Measurements from ENCODE around the gene RNF150. TPM values are rescaled to one million over a fixed set of nuclear protein-coding genes. Genes with fewer than 3 reads are reported as not detected.

Gene RNF150
- total RNA-seq, 1 experiment from 2014 or later, result 1.1 TPM

DNA sequence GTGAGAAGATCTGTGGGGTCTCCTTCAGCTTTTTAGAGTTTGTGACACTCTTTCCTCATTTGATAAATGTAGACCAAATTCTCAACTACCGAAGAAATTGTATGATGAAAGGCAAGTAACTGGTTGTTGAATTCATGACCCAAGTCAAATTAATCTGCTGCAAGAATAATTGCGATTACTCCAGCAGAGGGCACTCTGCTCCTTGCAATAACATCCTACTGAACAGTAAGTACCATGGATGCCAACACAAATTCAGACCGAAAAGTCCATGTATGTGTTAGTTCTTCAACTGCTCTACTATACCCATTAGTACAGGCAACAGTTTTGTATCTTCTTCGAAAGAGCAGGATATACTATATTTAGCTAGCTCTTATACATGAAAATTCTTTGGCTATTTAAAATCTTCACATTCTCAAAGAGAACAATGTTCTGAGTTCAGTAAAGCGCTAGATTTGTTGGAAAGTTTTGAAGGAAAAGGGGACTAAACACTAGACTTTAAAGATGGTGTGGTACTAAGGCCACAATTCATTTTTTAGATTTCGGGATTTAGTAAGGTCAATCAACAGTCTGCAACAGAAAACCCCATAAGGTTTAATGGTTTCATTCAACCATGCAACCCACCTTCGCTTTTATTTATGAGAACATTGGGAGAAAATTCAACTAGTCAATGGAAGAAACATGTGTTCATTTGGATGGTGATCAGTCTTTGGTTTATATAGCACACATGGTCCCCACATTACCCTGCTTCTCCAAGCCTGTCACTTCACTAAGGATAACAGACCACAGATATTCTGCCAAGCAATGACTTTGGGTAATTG lies 271.7 kb downstream of the RNF150 start:
- Histone ChIP-seq H3K36me3 (replicated peaks; ENCODE audit: control insufficient read depth, insufficient read depth, low read length) (no peaks in the 10 kb centered on the region), H3K4me3 (ENCODE audit: insufficient read depth, low read depth, low read length) (no peak overlapping the region), H3K27me3 (ENCODE audit: control insufficient read depth, insufficient read depth, low read length) (no peaks in the 10 kb centered on the region; the same call in 1 of the 2 replicates)
- peak; percentile 33 for DNase-seq

DNA sequence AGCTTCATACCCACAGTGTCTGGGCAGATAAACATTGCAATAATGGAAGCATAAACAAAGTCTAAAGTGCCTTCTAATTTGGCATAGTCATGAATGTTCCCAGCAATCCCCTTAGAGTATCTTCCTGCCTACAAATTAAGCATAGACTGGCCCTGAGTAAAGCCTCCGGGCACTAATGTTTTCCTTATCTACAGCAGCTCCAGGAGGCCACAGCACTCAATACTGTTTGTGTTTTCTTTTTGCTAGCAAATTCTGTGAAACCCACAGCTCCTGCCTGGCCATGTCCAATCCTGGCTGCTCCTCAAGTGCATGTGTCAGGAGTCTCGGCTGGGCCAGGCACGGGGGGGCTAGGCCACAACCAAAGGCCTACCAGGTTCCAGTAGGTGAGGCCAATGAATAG lies 274.4 kb downstream of the RNF150 start:
- Histone ChIP-seq H3K27me3 (ENCODE audit: control insufficient read depth, insufficient read depth, low read length) (no peaks in the 10 kb centered on the region; the same call in 1 of the 2 replicates), H3K4me3 (ENCODE audit: insufficient read depth, low read depth, low read length) (no peak overlapping the region), H3K36me3 (replicated peaks; ENCODE audit: control insufficient read depth, insufficient read depth, low read length) (no peaks in the 10 kb centered on the region)
- DNase-seq, result no peak

DNA sequence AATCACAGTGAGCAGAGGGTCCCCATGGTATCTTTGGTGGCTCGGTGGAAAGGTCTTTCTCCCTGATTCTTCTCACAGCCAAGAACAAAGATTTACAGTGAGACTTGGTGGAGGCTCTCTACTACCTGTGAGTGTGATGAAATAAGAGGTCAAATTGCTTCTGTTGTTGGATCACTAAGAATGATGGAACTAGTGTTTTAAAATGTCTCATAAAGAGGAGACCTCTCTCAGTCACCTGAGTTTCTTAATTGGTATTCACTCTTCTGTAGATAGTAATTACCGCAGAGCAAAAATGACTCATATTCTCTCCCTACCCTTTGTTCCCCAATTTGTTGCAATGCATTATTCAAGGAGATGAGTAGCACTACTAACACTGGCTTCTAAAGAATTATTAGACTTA lies 276.2 kb downstream of the RNF150 start:
- H3K27me3 ChIP-seq (ENCODE audit: control insufficient read depth, insufficient read depth, low read length), result no peaks in the 10 kb centered on the region; the same call in 1 of the 2 replicates
- H3K36me3 ChIP-seq (replicated peaks; ENCODE audit: control insufficient read depth, insufficient read depth, low read length), result no peaks in the 10 kb centered on the region
- H3K4me3 ChIP-seq (ENCODE audit: insufficient read depth, low read depth, low read length), result no peak overlapping the region
- DNase-seq, result no peak

DNA sequence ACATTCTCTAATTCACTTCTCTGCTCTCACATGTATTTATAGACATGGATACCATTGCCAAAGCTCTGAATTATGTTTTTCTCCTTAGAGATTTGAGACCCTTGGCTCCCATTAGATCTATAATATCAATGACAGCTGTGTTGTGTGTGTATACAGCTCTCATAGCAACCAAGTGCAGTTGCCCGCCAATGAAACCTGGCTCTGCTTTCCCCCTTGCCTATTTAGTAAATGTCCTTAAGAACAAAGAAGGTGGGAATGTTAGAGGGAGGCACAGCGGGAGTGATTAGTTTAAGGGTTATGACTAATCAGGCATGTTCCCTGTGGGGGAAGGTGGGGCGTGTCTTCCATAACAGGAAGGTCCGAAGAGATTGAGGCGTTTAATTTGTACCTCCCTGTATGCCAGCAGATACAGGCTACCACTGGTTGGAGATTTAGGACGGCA lies 276.6 kb downstream of the RNF150 start:
- peak; percentile 2 for DNase-seq
- H3K4me3 ChIP-seq (ENCODE audit: insufficient read depth, low read depth, low read length), result no peak overlapping the region

DNA sequence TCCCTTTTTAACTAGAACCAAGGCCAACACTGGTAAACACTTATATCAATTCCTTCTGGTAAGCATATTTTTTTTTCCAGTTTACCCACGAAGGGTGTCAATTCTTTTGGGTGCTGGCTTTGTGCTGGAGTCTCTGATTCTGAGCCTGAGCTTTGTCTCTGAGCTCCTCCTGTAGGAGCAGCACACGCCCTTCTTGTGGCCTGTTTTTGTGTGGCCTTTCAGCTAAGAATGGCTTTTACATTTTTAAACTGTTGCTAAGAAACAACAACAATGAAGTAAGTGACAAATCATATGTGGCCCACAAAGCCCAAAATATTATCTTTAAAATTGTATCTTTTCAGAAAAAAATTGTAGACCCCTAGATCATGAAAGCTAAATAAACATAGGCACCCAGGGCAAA lies 279.1 kb downstream of the RNF150 start:
- DNase-seq, result no peak
- no peaks in the 10 kb centered on the region for H3K36me3 ChIP-seq (replicated peaks; ENCODE audit: control insufficient read depth, insufficient read depth, low read length)
- no peak overlapping the region for H3K4me3 ChIP-seq (ENCODE audit: insufficient read depth, low read depth, low read length)
- H3K27me3 ChIP-seq (ENCODE audit: control insufficient read depth, insufficient read depth, low read length), result no peaks in the 10 kb centered on the region

More for the DNA sequence above, 276.6 kb downstream of the RNF150 start:
- no peaks in the 10 kb centered on the region for H3K27me3 ChIP-seq (ENCODE audit: control insufficient read depth, insufficient read depth, low read length)
- H3K36me3 ChIP-seq (replicated peaks; ENCODE audit: control insufficient read depth, insufficient read depth, low read length), result no peaks in the 10 kb centered on the region

DNA sequence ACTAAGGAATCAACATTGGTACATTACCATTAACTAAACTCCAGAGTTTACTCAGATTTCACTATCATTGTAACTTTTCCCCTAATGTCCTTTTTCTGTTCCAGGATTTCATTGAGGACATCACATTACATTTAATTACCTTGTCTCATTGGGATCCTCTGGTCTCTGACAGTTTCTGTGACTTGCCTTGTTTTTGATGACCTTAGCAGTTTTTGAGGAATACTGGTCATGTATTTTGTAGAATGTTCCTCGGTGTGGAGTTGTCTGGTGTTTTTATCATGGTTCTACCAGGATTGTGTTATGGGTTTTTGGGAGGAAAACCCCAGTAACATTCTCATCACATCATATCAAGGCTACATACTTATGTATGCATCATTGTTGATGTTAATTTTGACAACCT lies 281.5 kb downstream of the RNF150 start:
- no peak overlapping the region for H3K4me3 ChIP-seq (ENCODE audit: insufficient read depth, low read depth, low read length)
- no peaks in the 10 kb centered on the region for H3K36me3 ChIP-seq (replicated peaks; ENCODE audit: control insufficient read depth, insufficient read depth, low read length)
- no peaks in the 10 kb centered on the region for H3K27me3 ChIP-seq (ENCODE audit: control insufficient read depth, insufficient read depth, low read length)
- DNase-seq, result no peak

DNA sequence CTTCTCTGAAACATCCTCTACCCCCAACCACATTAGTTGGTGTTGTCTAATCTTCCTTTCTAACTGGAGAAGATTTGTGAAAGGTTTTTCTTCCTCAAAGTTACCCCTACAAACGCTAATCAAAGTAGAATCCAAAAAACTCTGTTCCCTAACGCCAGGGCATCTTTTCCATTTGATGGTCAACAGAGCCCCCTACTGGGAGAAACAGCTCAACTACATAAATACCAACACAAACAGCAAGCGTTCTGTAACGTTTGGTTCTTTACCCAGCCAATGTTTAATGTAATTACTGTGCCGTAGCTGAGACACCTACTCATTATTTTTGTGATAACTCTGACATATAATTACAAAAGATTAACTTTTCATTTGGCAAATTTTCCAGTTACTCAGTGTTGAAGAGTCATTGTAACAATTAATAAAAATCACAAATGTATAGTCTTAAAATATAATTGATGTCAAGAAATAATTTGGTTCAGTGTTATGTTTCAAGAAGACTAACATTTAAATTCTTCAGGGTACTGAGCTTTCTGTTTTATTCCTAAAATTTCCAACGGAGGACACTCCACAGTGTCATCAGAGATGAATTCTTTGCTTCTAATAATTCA lies 282.1 kb downstream of the RNF150 start:
- Histone ChIP-seq H3K4me3 (ENCODE audit: insufficient read depth, low read depth, low read length) (no peak overlapping the region), H3K36me3 (replicated peaks; ENCODE audit: control insufficient read depth, insufficient read depth, low read length) (no peaks in the 10 kb centered on the region), H3K27me3 (ENCODE audit: control insufficient read depth, insufficient read depth, low read length) (no peaks in the 10 kb centered on the region)
- DNase-seq, result peak; percentile 48

DNA sequence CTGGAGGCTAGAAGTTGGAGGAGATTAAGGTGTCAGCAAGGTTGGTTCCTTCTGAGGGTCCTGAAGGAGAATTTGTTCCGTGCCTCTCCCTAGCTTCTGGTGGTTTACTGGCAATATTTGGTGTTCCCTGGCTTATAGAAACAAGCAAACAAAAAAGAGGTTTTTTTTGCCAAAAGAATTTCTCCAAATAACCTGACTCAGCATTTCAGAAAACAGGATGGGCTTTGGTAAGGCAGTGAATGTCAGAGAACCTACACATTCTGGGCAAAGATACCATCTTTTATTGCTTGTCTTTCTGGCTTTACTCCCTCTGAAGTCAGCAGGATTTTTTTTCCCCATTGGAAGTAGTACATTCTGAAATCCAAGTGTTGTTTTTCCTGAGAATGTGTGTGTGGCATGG lies 283.7 kb downstream of the RNF150 start:
- no peaks in the 10 kb centered on the region for H3K27me3 ChIP-seq (ENCODE audit: control insufficient read depth, insufficient read depth, low read length)
- no peak overlapping the region for H3K4me3 ChIP-seq (ENCODE audit: insufficient read depth, low read depth, low read length)
- no peak for DNase-seq
- H3K36me3 ChIP-seq (replicated peaks; ENCODE audit: control insufficient read depth, insufficient read depth, low read length), result no peaks in the 10 kb centered on the region

DNA sequence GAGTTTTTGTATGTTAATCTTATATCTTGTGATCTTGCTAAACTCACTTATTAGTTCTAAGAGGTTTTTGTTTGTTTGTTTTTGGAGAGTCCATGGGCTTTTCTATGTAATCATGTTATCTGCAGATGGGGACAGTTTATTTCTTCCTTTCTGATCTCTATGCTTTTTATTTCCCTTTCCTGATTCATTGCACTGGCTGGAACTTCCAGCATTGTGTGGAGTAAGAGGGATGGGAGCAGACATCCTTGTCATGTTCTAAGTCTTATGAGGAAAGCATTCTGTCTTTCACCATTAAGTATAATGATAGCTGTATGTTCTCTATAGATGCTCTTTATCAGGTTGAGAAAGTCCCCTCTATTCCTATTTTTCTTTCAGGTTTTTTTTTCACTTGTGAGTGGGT lies 286.5 kb downstream of the RNF150 start:
- DNase-seq, result no peak
- Histone ChIP-seq H3K27me3 (ENCODE audit: control insufficient read depth, insufficient read depth, low read length) (no peaks in the 10 kb centered on the region), H3K4me3 (ENCODE audit: insufficient read depth, low read depth, low read length) (no peak overlapping the region), H3K36me3 (replicated peaks; ENCODE audit: control insufficient read depth, insufficient read depth, low read length) (no peaks in the 10 kb centered on the region)

DNA sequence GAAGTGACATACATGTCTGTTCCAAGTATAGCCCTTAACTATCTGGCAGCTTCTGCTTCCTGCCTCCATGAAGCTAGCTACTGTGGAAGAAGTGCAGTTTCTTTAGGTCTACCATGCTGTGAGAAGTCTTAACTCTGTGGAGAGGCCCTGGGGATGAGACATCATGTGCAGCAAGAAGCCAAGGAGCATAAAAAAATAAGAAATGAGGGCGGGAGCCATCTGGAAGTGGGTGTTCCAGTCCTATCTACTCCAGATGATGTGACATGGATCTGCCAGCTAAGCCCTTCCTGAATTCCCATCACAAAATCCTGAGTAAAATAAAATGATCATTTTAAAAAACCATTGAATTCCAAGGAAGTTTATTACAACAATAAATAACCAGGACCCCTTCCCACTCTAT lies 289.2 kb downstream of the RNF150 start:
- Histone ChIP-seq H3K27me3 (ENCODE audit: control insufficient read depth, insufficient read depth, low read length) (no peaks in the 10 kb centered on the region), H3K36me3 (replicated peaks; ENCODE audit: control insufficient read depth, insufficient read depth, low read length) (no peaks in the 10 kb centered on the region), H3K4me3 (ENCODE audit: insufficient read depth, low read depth, low read length) (no peak overlapping the region)
- no peak for DNase-seq

DNA sequence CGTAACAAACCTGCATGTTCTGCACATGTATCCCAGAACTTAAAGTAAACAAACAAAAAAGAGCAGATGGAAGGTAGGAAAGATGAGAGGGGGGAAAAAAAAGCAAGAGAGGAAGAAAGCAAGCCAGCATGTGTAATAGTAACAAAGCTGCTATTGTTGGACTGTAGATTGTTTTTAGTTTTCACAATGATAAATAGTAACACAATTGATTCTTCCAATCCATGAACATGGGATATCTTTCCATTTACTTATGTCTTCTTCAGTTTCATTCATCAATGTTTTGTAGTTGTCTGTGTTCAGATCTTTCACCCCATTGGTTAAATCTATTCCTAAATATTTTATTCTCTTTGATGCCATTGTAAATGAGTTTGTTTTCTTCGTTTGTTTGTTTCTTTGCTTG lies 292.1 kb downstream of the RNF150 start:
- no peak overlapping the region for H3K4me3 ChIP-seq (ENCODE audit: insufficient read depth, low read depth, low read length)
- DNase-seq, result no peak
- H3K27me3 ChIP-seq (ENCODE audit: control insufficient read depth, insufficient read depth, low read length), result no peaks in the 10 kb centered on the region
- H3K36me3 ChIP-seq (replicated peaks; ENCODE audit: control insufficient read depth, insufficient read depth, low read length), result no peaks in the 10 kb centered on the region

DNA sequence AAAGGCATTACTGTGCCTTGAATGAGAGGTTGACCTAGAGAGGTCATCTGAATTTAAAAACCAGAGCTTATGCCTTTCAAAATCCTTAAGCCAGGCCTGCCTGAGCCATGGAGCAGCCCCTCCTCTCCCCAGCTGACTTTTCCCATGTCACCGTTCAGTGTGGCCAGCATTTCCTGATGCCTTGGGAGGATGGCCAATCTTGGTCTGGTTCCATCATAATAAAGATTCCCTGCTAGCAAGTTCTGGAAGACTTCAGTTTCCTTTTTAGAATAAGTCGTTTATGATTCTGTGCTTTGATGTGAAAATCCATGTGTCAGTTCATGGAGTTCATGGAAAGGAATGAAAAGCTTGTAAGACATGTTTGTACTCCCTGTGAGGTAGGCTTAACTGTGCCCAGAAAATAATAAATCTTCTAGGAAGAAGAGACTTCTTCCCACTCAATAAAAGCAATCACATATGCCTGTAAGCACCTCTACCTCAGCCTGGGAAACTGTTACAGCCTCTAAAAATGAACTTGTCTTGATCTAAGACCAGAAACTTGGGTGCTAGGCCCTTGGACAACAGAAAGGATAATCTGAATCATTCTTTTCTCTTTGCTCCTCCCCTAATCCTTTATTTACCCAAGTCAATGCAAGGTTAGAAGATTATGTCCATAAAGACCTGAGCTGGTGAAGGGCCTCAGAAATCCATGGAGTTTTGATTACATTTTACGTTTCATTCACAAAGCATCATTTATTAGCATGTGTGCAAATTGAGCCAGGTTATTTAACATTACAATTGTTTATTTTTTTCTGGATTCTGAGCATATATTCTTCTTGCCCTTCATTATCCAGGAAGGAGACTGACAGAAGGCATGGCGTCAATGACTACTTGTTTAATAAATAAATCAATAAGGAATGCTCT lies 293.1 kb downstream of the RNF150 start:
- no peak for DNase-seq
- Histone ChIP-seq H3K27me3 (ENCODE audit: control insufficient read depth, insufficient read depth, low read length) (no peaks in the 10 kb centered on the region), H3K36me3 (replicated peaks; ENCODE audit: control insufficient read depth, insufficient read depth, low read length) (no peaks in the 10 kb centered on the region), H3K4me3 (ENCODE audit: insufficient read depth, low read depth, low read length) (no peak overlapping the region)

DNA sequence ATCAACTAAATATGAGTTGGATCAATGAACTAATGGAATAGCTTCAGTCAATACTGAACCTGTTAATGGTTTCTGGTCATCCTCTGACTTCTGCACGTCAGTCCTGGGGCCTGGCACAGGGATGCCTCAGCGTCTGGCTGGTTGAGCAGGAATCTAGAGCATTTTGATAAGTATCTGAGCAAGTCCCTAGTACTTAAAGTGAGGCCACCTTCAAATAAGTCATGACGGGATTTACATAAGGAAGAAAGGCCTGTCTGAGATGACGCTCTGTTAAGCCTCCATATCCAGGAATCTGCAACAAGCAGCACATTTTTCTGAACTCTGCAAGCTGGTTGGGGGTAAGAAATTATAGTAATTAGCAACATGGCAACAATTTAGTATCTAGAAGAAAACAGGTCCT lies 293.9 kb downstream of the RNF150 start:
- no peak for DNase-seq
- no peaks in the 10 kb centered on the region for H3K27me3 ChIP-seq (ENCODE audit: control insufficient read depth, insufficient read depth, low read length)
- no peak overlapping the region for H3K4me3 ChIP-seq (ENCODE audit: insufficient read depth, low read depth, low read length)
- no peaks in the 10 kb centered on the region for H3K36me3 ChIP-seq (replicated peaks; ENCODE audit: control insufficient read depth, insufficient read depth, low read length)

DNA sequence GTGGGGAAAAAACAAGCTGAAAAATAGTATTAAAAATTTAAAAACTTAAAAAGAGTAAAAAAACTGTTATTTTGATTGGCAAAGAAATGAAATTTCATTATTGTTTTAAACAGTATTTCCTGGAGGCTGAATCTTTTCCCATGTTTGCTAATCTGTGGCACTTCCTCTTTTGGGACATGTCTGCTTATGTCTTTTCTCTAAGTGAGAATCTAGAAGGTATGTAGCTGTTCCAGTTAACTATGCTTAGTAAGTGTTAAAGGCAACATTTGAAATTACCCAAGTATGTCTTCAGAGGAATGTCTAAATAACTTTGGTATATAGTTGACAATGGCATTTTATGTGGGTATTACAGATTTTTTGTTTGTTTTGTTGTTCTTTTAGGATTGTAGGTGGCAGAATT lies 295.5 kb downstream of the RNF150 start:
- Histone ChIP-seq H3K4me3 (ENCODE audit: insufficient read depth, low read depth, low read length) (no peak overlapping the region), H3K27me3 (ENCODE audit: control insufficient read depth, insufficient read depth, low read length) (no peaks in the 10 kb centered on the region)

More for the DNA sequence above, 295.5 kb downstream of the RNF150 start:
- no peak for DNase-seq
- no peaks in the 10 kb centered on the region for H3K36me3 ChIP-seq (replicated peaks; ENCODE audit: control insufficient read depth, insufficient read depth, low read length)

Data from H7 (cell line).